ENCODE results near the gene NPAS1. TPM values are rescaled to one million over a fixed set of nuclear protein-coding genes. Genes with fewer than 3 reads are reported as not detected.

NPAS1 gene
- total and polyA plus RNA-seq, 3 experiments from 2014 or later = 0.24 to 0.37 TPM; not detected in 1

DNA sequence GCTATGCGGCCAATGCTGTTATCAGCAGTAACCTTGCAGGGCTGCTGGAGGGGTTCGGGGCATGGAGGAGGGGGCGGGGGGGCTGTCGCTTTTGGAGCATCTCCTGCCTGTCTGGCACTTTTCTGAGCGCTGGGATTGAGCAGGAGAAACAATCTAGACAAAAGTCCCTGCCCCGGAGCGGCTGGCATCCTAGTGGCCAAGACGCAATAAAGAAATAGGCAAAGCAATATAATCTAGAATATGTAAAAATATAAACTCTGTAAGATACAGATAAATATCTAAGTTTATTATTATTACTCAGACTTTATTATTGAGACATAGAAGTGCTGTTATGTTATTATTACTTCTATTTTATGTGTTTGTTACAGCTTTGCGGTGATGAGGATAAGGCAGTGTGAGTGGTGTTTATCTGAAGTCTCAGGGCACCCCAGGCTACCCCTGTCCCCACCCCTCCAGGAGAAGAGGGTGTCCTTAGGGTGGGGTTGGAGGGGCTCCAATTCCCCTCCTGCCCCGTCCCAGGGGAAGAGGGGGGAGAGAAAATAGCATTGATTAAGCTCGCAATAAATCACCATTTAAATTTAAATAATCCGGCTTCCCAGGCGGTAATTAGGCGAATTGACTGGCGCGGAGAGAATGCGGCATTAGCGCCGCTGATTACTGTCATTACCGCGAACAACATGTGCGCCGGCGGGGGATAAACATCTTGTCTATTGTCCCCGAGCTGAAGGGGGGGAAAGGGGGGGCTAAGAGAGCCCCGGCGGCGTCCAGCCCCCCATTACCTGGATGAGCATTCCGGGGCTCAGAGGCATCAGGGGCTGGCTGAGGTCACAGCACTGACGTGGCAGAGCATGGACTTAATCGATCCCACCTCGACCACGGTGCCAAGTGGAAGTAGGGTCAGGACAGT, 3.2 kb downstream of the NPAS1 start:
- H3K36me3 Mint-ChIP-seq = no peaks in the 10 kb centered on the region
- peaks cover 53 to 57% of the 10 kb centered on the region in 2 donors for H3K27me3 Mint-ChIP-seq
- H3K27ac Mint-ChIP-seq = peak overlapping the region in 1 of 8 donors; percentile 65
- H3K4me3 Mint-ChIP-seq = peak overlapping the region in 5 of 7 donors; percentile 11 to 77 (median 20)
- CTCF ChIA-PET = interaction anchor here (0.9 to 3.0 kb wide), 3 partner anchors 10 to 69 kb away, joined by 3 to 29 read pairs (median 6); no protein-coding TSS in a partner anchor
- no peaks in the 10 kb centered on the region for H3K9me3 Mint-ChIP-seq
- POLR2A ChIA-PET = no interaction called here
- peaks cover 8 to 24% (median 10%) of the 10 kb centered on the region in 3 donors for H3K4me1 Mint-ChIP-seq
- no peaks in the 10 kb centered on the region for H3K36me3 ChIP-seq (ENCODE audit: insufficient read depth, low read length)
- no peaks in the 10 kb centered on the region for H3K9me3 ChIP-seq (ENCODE audit: low read length)
- H3K27ac ChIP-seq (ENCODE audit: low read depth, low read length) = no peak overlapping the region
- no peak overlapping the region for H3K4me3 ChIP-seq (ENCODE audit: low read length)
- H3K27me3 ChIP-seq (ENCODE audit: insufficient read depth, low read length, poor library complexity, severe bottlenecking) = peaks cover 50% of the 10 kb centered on the region
- no peak for DNase-seq
- H3K4me1 ChIP-seq (ENCODE audit: insufficient read depth, low read length) = peaks cover 23% of the 10 kb centered on the region

DNA sequence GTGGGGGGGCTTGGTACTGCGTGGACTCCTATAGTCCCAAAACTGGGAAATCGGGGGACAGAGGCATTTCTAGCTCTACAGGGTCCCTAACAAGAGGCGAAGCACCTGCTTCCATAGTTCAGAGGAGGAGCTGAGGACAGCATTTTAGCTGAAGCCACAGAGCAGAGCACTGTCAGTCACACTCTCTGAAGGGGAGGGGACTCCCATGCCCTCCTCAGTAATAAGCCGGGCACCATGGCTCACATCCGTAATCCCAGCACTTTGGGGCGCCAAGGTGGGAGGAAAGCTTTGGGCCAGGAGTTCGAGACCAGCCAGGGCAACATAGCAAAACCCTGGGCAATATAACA, 3.8 kb downstream of the NPAS1 start:
- Histone ChIP-seq H3K9me3 (ENCODE audit: low read length) (no peaks in the 10 kb centered on the region), H3K27me3 (ENCODE audit: insufficient read depth, low read length, poor library complexity, severe bottlenecking) (peaks cover 56% of the 10 kb centered on the region), H3K27ac (ENCODE audit: low read depth, low read length) (no peak overlapping the region), H3K4me3 (ENCODE audit: low read length) (no peak overlapping the region), H3K36me3 (ENCODE audit: insufficient read depth, low read length) (no peaks in the 10 kb centered on the region), H3K4me1 (ENCODE audit: insufficient read depth, low read length) (peaks cover 23% of the 10 kb centered on the region)
- Mint-ChIP-seq H3K9me3 (no peaks in the 10 kb centered on the region), H3K4me3 (peak overlapping the region in 4 of 7 donors; percentile 11 to 59 (median 19)), H3K4me1 (peaks cover 8 to 24% (median 10%) of the 10 kb centered on the region in 3 donors), H3K27ac (peak overlapping the region in 1 of 8 donors; percentile 65), H3K27me3 (peaks cover 56 to 59% of the 10 kb centered on the region in 2 donors), H3K36me3 (no peaks in the 10 kb centered on the region)
- no peak for DNase-seq
- ChIA-PET POLR2A (no interaction called here), CTCF (interaction anchor here (1.4 to 3.0 kb wide), 2 partner anchors 11 to 13 kb away, joined by 6 to 29 read pairs; no protein-coding TSS in a partner anchor)

DNA sequence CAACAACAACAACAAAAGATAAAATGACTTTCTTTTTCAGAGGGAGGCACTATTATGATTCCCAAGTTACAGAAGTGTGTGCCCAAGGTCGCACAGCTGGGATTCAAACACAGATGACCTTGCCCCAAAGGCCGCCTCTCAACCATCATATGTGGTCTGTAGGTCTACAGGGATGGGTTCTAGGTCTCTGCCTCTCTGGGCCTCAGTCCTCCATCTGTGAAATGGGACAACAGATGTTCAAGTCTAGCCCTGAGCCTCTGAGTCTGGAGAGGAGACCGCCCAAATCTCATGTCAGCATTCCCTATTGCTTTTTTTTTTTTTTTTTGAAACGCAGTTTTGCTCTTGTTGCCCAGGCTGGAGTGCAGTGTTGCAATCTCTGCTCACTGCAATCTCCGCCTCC, 4.9 kb downstream of the NPAS1 start:
- Histone ChIP-seq H3K4me1 (ENCODE audit: insufficient read depth, low read length) (peaks cover 23% of the 10 kb centered on the region), H3K27ac (ENCODE audit: low read depth, low read length) (no peak overlapping the region), H3K9me3 (ENCODE audit: low read length) (no peaks in the 10 kb centered on the region), H3K36me3 (ENCODE audit: insufficient read depth, low read length) (no peaks in the 10 kb centered on the region), H3K27me3 (ENCODE audit: insufficient read depth, low read length, poor library complexity, severe bottlenecking) (peaks cover 54% of the 10 kb centered on the region), H3K4me3 (ENCODE audit: low read length) (no peak overlapping the region)
- Mint-ChIP-seq H3K27me3 (peaks cover 48 to 58% of the 10 kb centered on the region in 2 donors), H3K36me3 (no peaks in the 10 kb centered on the region), H3K9me3 (no peaks in the 10 kb centered on the region), H3K4me3 (no peak overlapping the region), H3K4me1 (peaks cover 8 to 19% (median 10%) of the 10 kb centered on the region in 3 donors), H3K27ac (no peak overlapping the region)
- no peak for DNase-seq
- ChIA-PET POLR2A (no interaction called here), CTCF (interaction anchor here (3.0 kb wide), 1 partner anchor 12 kb away, joined by 29 read pairs; no protein-coding TSS in a partner anchor)

DNA sequence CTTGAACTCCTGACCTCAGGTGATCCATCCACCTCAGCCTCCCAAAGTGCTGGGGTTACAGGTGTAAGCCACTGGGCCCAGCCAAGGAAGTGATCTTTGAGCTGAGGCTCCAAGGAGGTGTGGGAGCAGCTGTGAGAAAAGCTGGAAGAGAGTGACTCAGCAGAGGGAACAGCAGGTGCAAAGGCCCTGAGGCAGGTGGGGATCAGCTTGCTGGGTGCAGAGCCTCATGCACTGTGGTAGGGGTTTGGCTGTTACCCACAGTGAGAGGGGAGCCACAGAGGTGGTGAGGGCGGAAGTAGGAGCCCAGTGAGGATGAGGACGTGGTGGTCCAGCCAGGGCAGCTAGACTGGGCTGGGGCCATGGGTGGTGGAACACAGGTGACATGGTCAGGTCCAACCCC, 6.5 kb downstream of the NPAS1 start:
- H3K4me1 ChIP-seq (ENCODE audit: insufficient read depth, low read length) = peaks cover 13% of the 10 kb centered on the region
- H3K4me3 Mint-ChIP-seq = no peak overlapping the region
- H3K4me1 Mint-ChIP-seq = peaks cover 8 to 16% (median 8%) of the 10 kb centered on the region in 3 donors
- peaks cover 44% of the 10 kb centered on the region for H3K27me3 ChIP-seq (ENCODE audit: insufficient read depth, low read length, poor library complexity, severe bottlenecking)
- H3K27ac Mint-ChIP-seq = no peak overlapping the region
- H3K36me3 ChIP-seq (ENCODE audit: insufficient read depth, low read length) = no peaks in the 10 kb centered on the region
- DNase-seq = no peak
- no peaks in the 10 kb centered on the region for H3K9me3 ChIP-seq (ENCODE audit: low read length)
- no peak overlapping the region for H3K27ac ChIP-seq (ENCODE audit: low read depth, low read length)
- H3K4me3 ChIP-seq (ENCODE audit: low read length) = no peak overlapping the region
- peaks cover 0 to 2% (median 0%) of the 10 kb centered on the region in 3 donors for H3K36me3 Mint-ChIP-seq
- H3K9me3 Mint-ChIP-seq = no peaks in the 10 kb centered on the region
- H3K27me3 Mint-ChIP-seq = peaks cover 54 to 65% of the 10 kb centered on the region in 2 donors
- POLR2A ChIA-PET = no interaction called here
- CTCF ChIA-PET = interaction anchor here (0.6 to 1.8 kb wide), 5 partner anchors 9 to 222 kb away, joined by 3 to 8 read pairs (median 3); no protein-coding TSS in a partner anchor

DNA sequence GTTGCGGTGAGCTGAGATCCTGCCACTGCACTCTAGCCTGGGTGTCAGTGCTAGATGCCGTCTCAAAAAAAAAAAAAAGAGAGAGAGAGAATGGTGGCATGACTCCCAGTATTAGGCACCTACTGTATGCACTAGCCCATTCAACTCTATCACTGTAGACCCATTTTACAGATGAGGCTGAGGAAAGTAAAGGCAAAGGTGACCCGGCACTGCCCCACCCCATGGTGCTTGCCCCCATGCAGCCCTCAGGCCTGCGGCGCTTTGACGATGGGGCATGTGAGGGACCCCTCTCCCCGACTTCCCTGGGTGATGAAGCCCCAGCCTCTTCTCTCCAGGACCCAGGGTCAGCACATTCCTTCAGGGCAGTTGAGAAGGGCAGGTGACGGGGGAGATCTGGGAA, 7.3 kb downstream of the NPAS1 start:
- peaks cover 36% of the 10 kb centered on the region for H3K27me3 ChIP-seq (ENCODE audit: insufficient read depth, low read length, poor library complexity, severe bottlenecking)

DNA sequence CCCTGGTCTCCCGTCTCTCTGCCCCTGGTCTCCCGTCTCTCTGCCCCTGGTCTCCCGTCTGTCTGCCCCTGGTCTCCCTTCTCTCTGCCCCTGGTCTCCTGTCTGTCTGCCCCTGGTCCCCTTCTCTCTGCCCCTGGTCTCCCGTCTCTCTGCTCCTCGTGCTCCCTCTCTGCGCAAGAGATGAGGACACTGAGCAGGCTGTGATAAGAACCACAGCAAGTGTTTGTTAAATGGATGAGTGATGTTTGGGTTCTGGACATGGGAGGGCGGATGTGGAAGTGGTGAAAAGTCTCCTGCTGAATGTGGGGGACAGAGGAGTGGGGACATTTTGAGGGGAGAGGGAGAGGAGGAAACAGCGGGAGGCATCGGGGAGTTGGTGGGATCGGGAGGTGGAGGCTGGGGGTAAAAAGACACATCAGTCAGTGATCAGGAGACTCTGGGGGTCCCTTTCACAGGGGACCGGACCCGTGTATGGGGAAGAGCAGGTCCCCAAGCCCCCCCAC, 8.0 kb downstream of the NPAS1 start:
- POLR2A ChIA-PET = no interaction called here
- H3K27ac Mint-ChIP-seq = no peak overlapping the region
- no peak overlapping the region for H3K4me3 Mint-ChIP-seq
- no peak overlapping the region for H3K27ac ChIP-seq (ENCODE audit: low read depth, low read length)
- peaks cover 8 to 12% (median 10%) of the 10 kb centered on the region in 3 donors for H3K4me1 Mint-ChIP-seq
- no peaks in the 10 kb centered on the region for H3K9me3 Mint-ChIP-seq
- H3K36me3 Mint-ChIP-seq = peaks cover 0 to 2% (median 0%) of the 10 kb centered on the region in 3 donors
- peaks cover 50 to 62% of the 10 kb centered on the region in 2 donors for H3K27me3 Mint-ChIP-seq
- no peak overlapping the region for H3K4me3 ChIP-seq (ENCODE audit: low read length)
- H3K36me3 ChIP-seq (ENCODE audit: insufficient read depth, low read length) = no peaks in the 10 kb centered on the region
- peaks cover 6% of the 10 kb centered on the region for H3K4me1 ChIP-seq (ENCODE audit: insufficient read depth, low read length)
- DNase-seq = no peak
- CTCF ChIA-PET = interaction anchor here (0.7 kb wide), 1 partner anchor 1989 kb away, joined by 3 read pairs; no protein-coding TSS in a partner anchor
- no peaks in the 10 kb centered on the region for H3K9me3 ChIP-seq (ENCODE audit: low read length)
- peaks cover 31% of the 10 kb centered on the region for H3K27me3 ChIP-seq (ENCODE audit: insufficient read depth, low read length, poor library complexity, severe bottlenecking)

More for the DNA sequence above, 7.3 kb downstream of the NPAS1 start:
- peaks cover 7 to 13% (median 8%) of the 10 kb centered on the region in 3 donors for H3K4me1 Mint-ChIP-seq
- H3K4me1 ChIP-seq (ENCODE audit: insufficient read depth, low read length) = peaks cover 6% of the 10 kb centered on the region
- H3K27me3 Mint-ChIP-seq = peaks cover 51 to 62% of the 10 kb centered on the region in 2 donors
- ChIA-PET CTCF (interaction anchor here (1.0 to 1.8 kb wide), 2 partner anchors 8 to 14 kb away, joined by 3 to 8 read pairs; no protein-coding TSS in a partner anchor), POLR2A (no interaction called here)
- H3K4me3 ChIP-seq (ENCODE audit: low read length) = no peak overlapping the region
- H3K36me3 ChIP-seq (ENCODE audit: insufficient read depth, low read length) = no peaks in the 10 kb centered on the region
- no peaks in the 10 kb centered on the region for H3K9me3 ChIP-seq (ENCODE audit: low read length)
- DNase-seq = no peak
- H3K27ac Mint-ChIP-seq = no peak overlapping the region
- no peak overlapping the region for H3K4me3 Mint-ChIP-seq
- H3K36me3 Mint-ChIP-seq = peaks cover 0 to 2% (median 0%) of the 10 kb centered on the region in 3 donors
- no peaks in the 10 kb centered on the region for H3K9me3 Mint-ChIP-seq
- no peak overlapping the region for H3K27ac ChIP-seq (ENCODE audit: low read depth, low read length)

DNA sequence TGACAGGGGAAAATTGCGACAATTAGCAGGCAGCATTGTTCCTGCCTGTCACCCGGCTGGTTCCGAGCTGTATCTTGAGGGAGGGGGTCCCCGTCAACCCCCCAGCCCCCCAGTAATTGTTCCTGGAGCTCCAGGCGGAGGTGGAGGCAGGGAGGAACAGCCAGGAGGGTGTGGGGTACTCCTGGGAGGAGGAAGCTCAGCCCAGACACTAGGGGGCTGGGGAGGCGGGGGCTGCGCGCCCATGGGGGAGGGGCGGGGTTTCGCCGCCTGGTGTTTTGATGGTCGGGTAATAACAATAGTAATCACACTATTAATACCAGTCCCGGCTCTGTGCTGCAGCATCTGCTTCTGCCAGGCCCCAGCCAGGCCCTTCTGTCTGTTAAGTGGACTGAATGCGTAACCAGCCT, 8.6 kb downstream of the NPAS1 start:
- POLR2A ChIA-PET = interaction anchor here (0.7 to 0.9 kb wide), 2 partner anchors 10 to 224 kb away, joined by 3 to 4 read pairs; no protein-coding TSS in a partner anchor
- H3K4me1 Mint-ChIP-seq = peaks cover 3 to 7% (median 5%) of the 10 kb centered on the region in 3 donors
- peaks cover 1% of the 10 kb centered on the region for H3K4me1 ChIP-seq (ENCODE audit: insufficient read depth, low read length)
- no peaks in the 10 kb centered on the region for H3K9me3 ChIP-seq (ENCODE audit: low read length)
- H3K27ac ChIP-seq (ENCODE audit: low read depth, low read length) = no peak overlapping the region
- DNase-seq = no peak
- H3K4me3 ChIP-seq (ENCODE audit: low read length) = no peak overlapping the region
- no peak overlapping the region for H3K27ac Mint-ChIP-seq
- peaks cover 0 to 2% (median 0%) of the 10 kb centered on the region in 3 donors for H3K36me3 Mint-ChIP-seq
- CTCF ChIA-PET = interaction anchor here (0.7 to 1.4 kb wide), 2 partner anchors 15 to 1990 kb away, joined by 3 to 4 read pairs; no protein-coding TSS in a partner anchor
- peaks cover 44 to 57% of the 10 kb centered on the region in 2 donors for H3K27me3 Mint-ChIP-seq
- H3K4me3 Mint-ChIP-seq = no peak overlapping the region
- H3K36me3 ChIP-seq (ENCODE audit: insufficient read depth, low read length) = no peaks in the 10 kb centered on the region
- H3K9me3 Mint-ChIP-seq = no peaks in the 10 kb centered on the region
- H3K27me3 ChIP-seq (ENCODE audit: insufficient read depth, low read length, poor library complexity, severe bottlenecking) = peaks cover 26% of the 10 kb centered on the region

Measured in CD8-positive, alpha-beta memory T cell (primary cell).